Retina (tissue), 1 donor: ENCODE data around the gene AHI1.
"Not testable (repeated sequence)": the region's sequence is repeated elsewhere in the genome, so short reads cannot be mapped to it uniquely, and the experiment has no call there.

Source experiments
- DNase-seq: peaks from one replicate; pipeline ENCODE4 v3.0.0-alpha.2; 2016

Gene AHI1

DNA sequence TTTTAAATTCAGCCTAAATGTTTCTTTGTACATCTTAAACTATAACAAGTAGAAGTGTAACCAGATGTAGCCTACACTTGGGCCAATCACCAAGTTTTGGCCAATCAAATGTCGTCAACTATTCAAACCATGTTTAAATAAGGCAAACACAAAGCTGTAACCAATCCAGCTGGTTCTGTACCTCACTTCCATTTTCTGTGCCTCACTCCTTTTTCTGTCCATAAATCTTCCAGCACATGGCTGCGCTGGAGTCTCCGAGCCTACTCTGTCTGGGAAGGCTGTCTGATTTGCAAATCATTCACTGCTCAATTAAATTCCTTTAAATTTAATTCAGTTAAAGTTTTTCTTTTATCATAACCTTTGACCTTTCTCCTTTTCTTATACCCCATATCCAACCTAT lies 7.7 kb upstream of the AHI1 start:
- no peak for DNase-seq

DNA sequence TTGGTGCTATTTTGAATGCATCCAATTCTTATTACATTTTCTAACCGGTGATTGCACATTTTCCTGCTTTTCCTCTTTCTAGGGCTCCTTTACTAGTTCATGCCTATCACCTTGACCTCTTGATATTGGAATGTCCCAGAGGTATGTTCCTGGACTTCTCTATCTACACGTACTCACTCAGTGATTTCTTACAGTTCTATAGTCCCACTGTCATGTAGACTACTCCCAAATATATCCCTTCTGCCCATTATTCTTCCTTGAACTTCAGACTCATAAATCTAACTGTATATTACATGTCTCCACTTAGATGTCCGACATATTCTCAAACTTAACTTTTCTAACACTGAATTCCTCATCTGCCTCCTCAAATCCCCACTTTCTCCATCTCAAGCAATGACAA lies 7.2 kb upstream of the AHI1 start:
- no peak for DNase-seq

GRCh38 chr6:135503703-135504475 lies 6.3 kb upstream of the AHI1 start:
- no peak for DNase-seq

DNA sequence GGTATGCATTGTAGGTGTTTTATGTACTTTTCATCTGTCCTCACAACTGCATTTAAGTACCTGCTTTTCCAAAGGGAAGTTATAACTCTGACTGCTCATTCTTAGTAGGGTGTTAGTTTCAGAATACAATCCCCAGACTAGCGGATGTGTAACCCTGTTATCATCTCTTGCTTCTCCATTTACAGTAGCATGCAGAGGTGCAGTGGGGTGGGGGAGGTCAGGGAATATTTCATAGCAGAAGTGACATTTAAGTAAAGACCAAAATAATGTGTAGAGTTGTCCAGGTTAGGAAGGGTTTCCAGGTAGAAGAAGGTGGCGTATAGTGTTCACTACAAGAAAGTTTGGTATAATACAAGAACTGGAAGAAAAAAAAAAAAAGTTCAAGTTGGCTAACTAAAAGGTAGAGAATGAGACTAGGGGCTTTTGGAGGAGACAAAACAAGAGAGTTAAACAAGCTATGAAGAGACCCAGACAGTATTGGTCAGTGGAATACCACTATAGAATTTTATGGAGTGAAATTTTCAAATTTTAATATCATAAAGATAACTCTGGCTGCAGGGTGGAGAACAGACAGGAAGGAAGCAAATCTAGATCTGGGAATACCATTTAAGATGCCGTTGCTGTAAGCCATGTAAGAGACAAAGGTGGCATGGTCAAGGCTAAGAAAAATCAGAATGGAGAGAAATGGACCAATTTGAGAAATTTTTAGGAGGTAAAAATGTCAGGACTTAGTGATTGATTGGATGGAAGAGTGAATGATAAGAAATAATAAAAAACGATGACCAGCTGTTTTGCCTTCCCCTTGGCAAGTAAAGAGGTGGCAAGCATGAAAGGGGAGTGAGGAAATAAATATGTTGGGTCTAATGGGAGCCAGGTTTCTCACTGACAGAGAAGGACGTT lies 2.2 kb upstream of the AHI1 start:
- DNase-seq, result no peak

DNA sequence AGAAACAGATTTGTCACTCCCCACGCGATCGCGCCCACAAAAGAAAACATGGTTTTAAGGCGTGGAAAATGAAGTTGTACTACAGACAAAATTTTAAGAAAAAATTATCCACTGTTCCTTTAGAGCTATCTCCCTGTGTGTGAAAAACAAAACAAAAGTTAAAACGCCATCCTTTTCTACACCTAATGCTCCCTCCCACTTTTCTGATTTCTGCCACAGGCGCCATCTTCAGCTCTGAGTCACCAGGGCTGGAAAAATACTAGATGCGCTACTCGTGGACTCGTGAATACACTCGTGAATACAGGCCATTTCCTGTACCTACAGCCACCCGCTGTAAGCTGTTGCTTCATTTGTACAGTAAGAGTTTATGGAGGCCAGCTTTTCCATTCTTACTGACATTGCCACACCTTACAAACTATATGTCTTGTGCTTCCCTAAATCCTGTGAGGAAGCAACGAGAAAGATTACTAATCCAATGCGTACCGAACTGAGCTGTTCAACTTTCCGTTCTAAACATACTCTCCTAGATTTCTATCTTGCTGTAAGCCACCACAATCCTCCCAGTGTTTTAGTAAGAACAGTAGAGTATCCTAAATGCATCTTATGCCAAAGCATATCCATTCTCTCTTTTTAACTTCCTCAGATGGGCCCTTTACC lies 773 bp upstream of the AHI1 start:
- DNase-seq, result peak; percentile 82

- DNase-seq, result peak; percentile 7
Measured at GRCh38 chr6:135496800-135497411, 634 bp downstream of the AHI1 start.

DNA sequence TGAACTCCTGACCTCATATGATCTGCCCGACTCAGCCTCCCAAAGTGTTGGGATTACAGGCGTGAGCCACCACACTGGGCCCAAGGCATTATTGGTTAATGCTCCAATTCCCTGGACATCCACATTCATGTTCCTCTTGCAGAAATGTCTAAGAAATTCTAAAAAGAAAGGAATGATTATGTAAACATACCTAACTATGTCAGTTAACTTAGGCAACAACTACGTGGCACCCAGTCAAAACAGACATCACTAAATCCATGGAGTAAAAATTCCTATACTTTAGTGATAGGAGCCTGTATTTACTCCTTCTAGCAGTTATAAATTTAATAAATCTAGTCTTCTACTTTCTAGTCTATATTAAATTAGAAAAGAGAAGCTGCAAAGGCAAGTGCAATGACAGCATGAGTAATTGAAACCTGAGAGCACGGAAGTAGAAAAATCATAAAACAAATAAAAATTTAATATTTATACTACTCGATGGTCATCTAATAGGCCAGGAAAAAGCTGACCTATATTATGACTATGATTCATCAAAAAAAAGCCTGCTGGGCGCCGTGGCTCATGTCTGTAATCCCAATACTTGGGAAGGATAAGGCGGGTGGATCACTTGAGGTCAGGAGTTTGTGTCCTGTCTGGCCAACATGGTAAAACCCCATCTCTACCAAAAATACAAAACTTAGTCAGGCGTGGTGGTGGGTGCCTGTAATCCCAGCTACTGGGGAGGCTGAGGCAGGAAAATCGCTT lies 4.2 kb downstream of the AHI1 start:
- no peak for DNase-seq

- DNase-seq, result no peak
Measured at GRCh38 chr6:135490381-135490780, 7.2 kb downstream of the AHI1 start.

DNA sequence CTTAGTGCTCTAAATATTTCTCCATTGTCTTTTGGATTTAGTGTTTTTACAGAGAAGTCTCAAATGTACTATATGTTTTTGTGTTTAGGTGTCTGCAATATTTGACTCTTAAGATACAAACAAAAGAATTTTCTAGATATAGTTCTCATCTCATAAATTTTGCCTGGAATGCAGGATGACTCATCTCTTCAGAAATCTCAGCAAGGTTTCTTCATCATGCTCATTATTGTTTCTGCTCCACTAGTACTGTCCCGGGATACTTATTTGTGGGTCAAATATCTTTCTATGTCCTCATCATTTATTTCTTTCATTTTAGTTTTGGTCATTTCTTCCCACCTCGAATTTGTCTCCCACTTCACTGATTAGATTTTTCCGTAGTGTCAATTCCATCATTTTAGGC lies 9.5 kb downstream of the AHI1 start:
- no peak for DNase-seq

- not testable (repeated sequence) for DNase-seq
Measured at GRCh38 chr6:135483903-135484302, 13.6 kb downstream of the AHI1 start.

DNA sequence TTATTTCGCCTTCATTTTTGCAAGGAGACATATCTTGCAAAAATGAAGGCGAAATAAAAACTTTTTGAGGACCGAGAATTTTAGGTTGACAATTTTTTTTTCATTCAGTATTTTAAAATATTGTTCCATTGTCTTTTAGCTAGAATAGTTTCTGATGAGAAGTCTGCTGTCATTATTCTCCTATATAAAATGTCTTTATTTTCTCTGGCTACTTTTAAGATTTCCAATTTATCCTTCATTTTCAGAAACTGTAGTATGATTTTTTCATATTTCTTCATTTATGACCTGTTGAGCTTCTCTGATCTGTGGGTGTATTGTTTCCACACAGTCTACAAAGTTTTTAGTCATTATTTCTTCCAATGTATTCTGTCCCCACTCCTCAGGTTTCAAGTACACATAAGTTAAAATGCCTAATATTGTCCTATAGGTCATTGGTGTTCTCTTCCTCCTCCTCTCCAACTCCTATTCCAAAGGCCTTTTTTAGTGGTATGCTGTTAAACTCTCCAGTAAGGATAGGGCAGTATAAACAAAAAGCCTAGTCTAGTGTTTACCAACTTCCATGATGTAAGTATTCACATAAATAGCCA lies 15.7 kb downstream of the AHI1 start:
- DNase-seq, result no peak

DNA sequence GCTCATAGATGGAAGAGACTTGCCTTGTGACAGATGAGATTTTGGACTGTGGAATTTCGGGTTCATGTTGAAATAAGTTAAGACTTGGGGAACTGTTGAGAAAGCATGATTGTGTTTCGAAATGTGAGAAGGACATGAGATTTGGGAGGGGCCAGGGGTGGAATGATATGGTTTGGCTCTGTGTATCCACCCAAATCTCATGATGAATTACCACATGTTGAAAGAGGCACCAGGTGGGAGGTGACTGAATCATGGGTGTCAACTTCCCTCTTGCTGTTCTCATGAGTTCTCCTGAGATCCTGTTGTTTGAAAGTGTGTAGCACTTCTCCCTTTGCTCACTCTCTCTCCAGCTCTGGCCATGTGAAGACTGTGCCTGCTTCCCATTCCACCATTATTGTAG lies 17.9 kb downstream of the AHI1 start:
- no peak for DNase-seq

- DNase-seq, result no peak
Measured at GRCh38 chr6:135478626-135479025, 18.9 kb downstream of the AHI1 start.

DNA sequence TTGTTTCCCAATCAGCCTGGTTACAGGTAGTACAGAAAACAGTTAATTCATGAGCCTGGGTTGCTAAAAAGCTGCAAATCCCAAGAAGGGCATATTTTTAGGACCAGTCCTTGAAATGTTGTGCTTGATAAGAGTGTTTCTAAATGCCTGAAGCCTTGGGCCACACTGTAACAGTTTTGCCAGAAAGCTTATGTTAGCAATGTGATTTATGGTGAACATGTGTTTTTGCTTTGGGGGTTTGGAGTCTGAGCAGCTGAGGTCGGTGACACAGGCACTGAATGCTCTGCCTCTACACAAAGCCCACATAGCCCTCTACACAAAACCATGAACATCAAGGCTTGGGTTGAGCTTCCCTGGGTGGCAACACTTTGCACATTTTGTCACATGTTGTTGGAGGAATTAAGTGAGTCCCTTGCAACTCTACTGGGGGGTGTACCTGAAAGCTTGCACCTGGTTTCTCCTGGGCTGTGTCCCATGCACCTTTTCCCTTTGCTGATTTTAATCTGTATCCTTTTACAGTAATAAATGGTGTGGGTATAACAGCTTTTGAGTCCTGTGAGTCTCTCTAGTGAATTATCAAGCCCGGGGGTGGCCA lies 22.2 kb downstream of the AHI1 start:
- DNase-seq, result no peak

DNA sequence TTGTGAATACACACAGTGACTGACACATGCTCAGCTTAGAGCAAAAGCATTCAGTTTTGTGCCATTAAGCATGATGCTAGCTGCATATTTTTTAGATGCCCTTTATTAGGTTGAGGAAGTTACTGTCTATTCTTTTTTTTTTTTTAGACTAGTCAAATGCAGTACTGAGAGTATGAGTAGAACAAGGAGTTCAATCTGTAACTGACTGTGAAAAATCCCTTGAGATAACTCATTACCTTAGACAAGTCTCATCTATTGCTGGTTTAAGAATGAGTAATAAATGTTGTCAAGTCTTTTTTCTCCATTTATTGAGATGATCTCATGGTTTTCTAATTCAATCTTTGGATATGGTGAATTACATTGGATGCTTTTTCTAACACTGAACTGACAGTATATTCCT lies 23.2 kb downstream of the AHI1 start:
- DNase-seq, result no peak

- no peak for DNase-seq
Measured at GRCh38 chr6:135465903-135466302, 31.6 kb downstream of the AHI1 start.

- DNase-seq, result no peak
Measured at GRCh38 chr6:135465307-135465706, 32.2 kb downstream of the AHI1 start.

- no peak for DNase-seq
Measured at GRCh38 chr6:135464634-135465033, 32.9 kb downstream of the AHI1 start.

- DNase-seq, result no peak
Measured at GRCh38 chr6:135461208-135461607, 36.3 kb downstream of the AHI1 start.

DNA sequence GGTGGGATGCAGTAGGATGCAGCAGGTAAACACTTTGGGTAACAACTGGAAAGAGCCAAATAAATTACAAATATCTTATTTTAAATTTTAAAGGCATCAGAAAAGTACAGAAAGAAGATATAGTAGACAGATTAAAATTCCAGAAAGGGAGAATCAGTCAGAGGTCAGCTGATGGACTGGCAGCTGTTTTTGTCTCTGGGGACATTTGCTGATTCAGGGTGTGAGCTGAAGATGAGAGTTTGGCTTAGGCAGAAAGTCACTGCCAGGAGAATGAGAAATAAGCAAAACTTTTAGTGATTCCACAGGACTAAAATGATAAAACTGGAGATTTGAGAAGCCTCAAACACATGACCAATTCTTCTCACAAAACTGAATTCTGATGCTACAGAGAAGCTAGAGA lies 39.5 kb downstream of the AHI1 start:
- no peak for DNase-seq

GRCh38 chr6:135451617-135452190 lies 45.8 kb downstream of the AHI1 start:
- peak; percentile 51 for DNase-seq
